SW480 (cell line): ENCODE measurements around the gene TUBG1.
"Not testable (repeated sequence)": the region's sequence is repeated elsewhere in the genome, so short reads cannot be mapped to it uniquely, and the experiment has no call there.

ENCODE experiments used
- DNase-seq: peaks from one replicate; pipeline ENCODE4 v3.0.0-alpha.2; 2016; ENCODE audit warnings: low spot score

Gene TUBG1

GRCh38 chr17:42579794-42580551 lies 29.5 kb upstream of the TUBG1 start:
- no peak for DNase-seq

- DNase-seq, result no peak
Measured at GRCh38 chr17:42581744-42582270, 27.7 kb upstream of the TUBG1 start.

- no peak for DNase-seq
Measured at GRCh38 chr17:42584880-42585279, 24.6 kb upstream of the TUBG1 start.

GRCh38 chr17:42585353-42585752 lies 24.1 kb upstream of the TUBG1 start:
- no peak for DNase-seq

- DNase-seq, result no peak
Measured at GRCh38 chr17:42586514-42587230, 22.8 kb upstream of the TUBG1 start.

- DNase-seq, result no peak
Measured at GRCh38 chr17:42590886-42591285, 18.6 kb upstream of the TUBG1 start.

- no peak for DNase-seq
Measured at GRCh38 chr17:42591411-42591810, 18.1 kb upstream of the TUBG1 start.

GRCh38 chr17:42596386-42596785 lies 13.1 kb upstream of the TUBG1 start:
- no peak for DNase-seq

GRCh38 chr17:42598905-42599304 lies 10.6 kb upstream of the TUBG1 start:
- DNase-seq, result no peak

GRCh38 chr17:42603318-42603717 lies 6.2 kb upstream of the TUBG1 start:
- no peak for DNase-seq

- no peak for DNase-seq
Measured at GRCh38 chr17:42607769-42608168, 1.7 kb upstream of the TUBG1 start.

- DNase-seq, result no peak
Measured at GRCh38 chr17:42608305-42609181, 940 bp upstream of the TUBG1 start.

- not testable (repeated sequence) for DNase-seq
Measured at GRCh38 chr17:42609814-42610801, 625 bp downstream of the TUBG1 start.

- DNase-seq, result no peak
Measured at GRCh38 chr17:42612013-42612412, 2.5 kb downstream of the TUBG1 start.

GRCh38 chr17:42613699-42614295 lies 4.3 kb downstream of the TUBG1 start:
- DNase-seq, result no peak

- no peak for DNase-seq
Measured at GRCh38 chr17:42617956-42618431, 8.5 kb downstream of the TUBG1 start.

- DNase-seq, result peak; percentile 82
Measured at GRCh38 chr17:42618442-42619150, 9.1 kb downstream of the TUBG1 start.

GRCh38 chr17:42621987-42622386 lies 12.5 kb downstream of the TUBG1 start:
- DNase-seq, result not testable (repeated sequence)

- DNase-seq, result no peak
Measured at GRCh38 chr17:42623271-42623670, 13.8 kb downstream of the TUBG1 start.
